H1 (cell line): Measurements from ENCODE around the gene POLDIP3. TPM values are rescaled to one million over a fixed set of nuclear protein-coding genes. Genes with fewer than 3 reads are reported as not detected.
A peak's percentile ranks its signal among the peaks of the same experiment; 100 is the strongest.

ENCODE experiments used
- ATF2 ChIP-seq: IDR thresholded peaks from 2 replicates; pipeline ENCODE4 v1.6.1; 2012; ENCODE audit warnings: low read length, inconsistent platforms
- BACH1 ChIP-seq: IDR thresholded peaks from 2 replicates; pipeline ENCODE4 v1.6.1; 2012; ENCODE audit warnings: low read length, improper control_type of control experiment
- BCL11A ChIP-seq, 2 experiments: IDR thresholded peaks; one replicate each; pipeline ENCODE4 v1.6.1; 2011; ENCODE audit warnings: low read depth in 2 of 2, low read length in 2 of 2, mild to moderate bottlenecking in 2 of 2
- BRCA1 ChIP-seq: IDR thresholded peaks from 2 replicates; pipeline ENCODE4 v1.6.1; 2012; ENCODE audit warnings: low read depth, low read length, improper control_type of control experiment
- CREB1 ChIP-seq: IDR thresholded peaks from 2 replicates; pipeline ENCODE4 v1.6.1; 2012; ENCODE audit warnings: inconsistent platforms
- EP300 ChIP-seq, 2 experiments: IDR thresholded peaks; 1 replicate in 1 of 2; 2 replicates in 1 of 2; pipeline ENCODE4 v1.6.1; 2011 to 2012; ENCODE audit warnings: low read depth in 2 of 2, low read length in 2 of 2, mild to moderate bottlenecking in 2 of 2, borderline replicate concordance in 1 of 2, inconsistent platforms in 1 of 2, moderate library complexity in 1 of 2
- FOSL1 ChIP-seq: IDR thresholded peaks from 2 replicates; pipeline ENCODE4 v1.6.1; 2011; ENCODE audit warnings: mild to moderate bottlenecking, low read depth, low read length, moderate library complexity; ENCODE audit not compliant: insufficient read depth
- HDAC2 ChIP-seq, 2 experiments: fragments of 300-600 bp in 1 of 2; sonication (generic) in 1 of 2; IDR thresholded peaks; 2 replicates each; pipeline ENCODE4 v1.6.1; 2011 to 2012; ENCODE audit warnings: low read depth in 2 of 2, low read length in 2 of 2, mild to moderate bottlenecking in 2 of 2, moderate library complexity in 2 of 2, borderline replicate concordance in 1 of 2, inconsistent platforms in 1 of 2
- JUND ChIP-seq: IDR thresholded peaks from 2 replicates; pipeline ENCODE4 v1.6.1; 2011; ENCODE audit warnings: mild to moderate bottlenecking, improper control_type of control experiment, low read length
- KDM1A ChIP-seq: fragments of 200-600, 300-600 bp; sonication (generic); IDR thresholded peaks from 2 replicates; pipeline ENCODE4 v1.7.1; 2016; ENCODE audit warnings: mild to moderate bottlenecking, low read length, borderline replicate concordance
- NRF1 ChIP-seq: IDR thresholded peaks from 2 replicates; pipeline ENCODE4 v1.6.1; 2011; ENCODE audit warnings: mild to moderate bottlenecking, low read depth, low read length, improper control_type of control experiment
- POLR2A ChIP-seq, 2 experiments: IDR thresholded peaks; 1 replicate in 1 of 2; 2 replicates in 1 of 2; pipeline ENCODE4 v1.6.1; 2011; ENCODE audit warnings: low read depth in 2 of 2, low read length in 2 of 2, mild to moderate bottlenecking in 2 of 2; ENCODE audit errors: control extremely low read depth in 1 of 2
- POLR2AphosphoS5 ChIP-seq: IDR thresholded peaks from 2 replicates; pipeline ENCODE4 v1.6.1; 2011; ENCODE audit warnings: low read depth, low read length
- RAD21 ChIP-seq, 2 experiments: IDR thresholded peaks in 1 of 2; conservative IDR thresholded peaks in 1 of 2; 2 replicates each; pipeline ENCODE4 v1.6.1; 2011; ENCODE audit warnings: low read depth in 2 of 2, low read length in 2 of 2, improper control_type of control experiment in 1 of 2, inconsistent platforms in 1 of 2, mild to moderate bottlenecking in 1 of 2, moderate library complexity in 1 of 2
- RNF2 ChIP-seq: fragments of 200-900, 300-1000 bp; sonication (generic); IDR thresholded peaks from 2 replicates; pipeline ENCODE4 v1.7.1; 2016; ENCODE audit warnings: borderline replicate concordance, low read depth, mild to moderate bottlenecking, antibody characterized with exemption, low read length; ENCODE audit not compliant: poor library complexity, severe bottlenecking; ENCODE audit errors: missing control alignments
- SIX5 ChIP-seq: IDR thresholded peaks from 2 replicates; pipeline ENCODE4 v1.6.1; 2011; ENCODE audit warnings: mild to moderate bottlenecking, low read depth, low read length
- SRF ChIP-seq: IDR thresholded peaks from 2 replicates; pipeline ENCODE4 v1.6.1; 2011; ENCODE audit warnings: mild to moderate bottlenecking, low read depth, low read length, moderate library complexity
- TAF1 ChIP-seq: IDR thresholded peaks from 2 replicates; pipeline ENCODE4 v1.6.1; 2011; ENCODE audit warnings: mild to moderate bottlenecking, low read depth, low read length
- TBP ChIP-seq: IDR thresholded peaks from 2 replicates; pipeline ENCODE4 v1.6.1; 2011; ENCODE audit warnings: low read depth, low read length, improper control_type of control experiment
- TCF12 ChIP-seq: IDR thresholded peaks from 2 replicates; pipeline ENCODE4 v1.6.1; 2011; ENCODE audit warnings: low read depth, mild to moderate bottlenecking, low read length
- YY1 ChIP-seq: IDR thresholded peaks from 2 replicates; pipeline ENCODE4 v1.6.1; 2011; ENCODE audit warnings: low read depth, mild to moderate bottlenecking, low read length
- ZNF274 ChIP-seq: IDR thresholded peaks from 2 replicates; pipeline ENCODE4 v1.7.0; 2012; ENCODE audit warnings: low read length, borderline replicate concordance; ENCODE audit errors: extremely low read depth
- polyA plus RNA-seq, 7 experiments: library from polyadenylated mRNA; depleted of rRNA in 3 of 7; stranded (reverse) in 5 of 7; unstranded in 2 of 7; fragments of >200 nt in 5 of 7; fragments of 200-250 nt in 2 of 7; gene quantifications; 1 replicate in 5 of 7; 2 replicates in 1 of 7; 4 replicates in 1 of 7; pipeline versions ENCODE4 v1.2.1 to v1.2.3, GENCODE V29; 2011 to 2013; ENCODE audit warnings: missing spikeins in 2 of 7, mixed read lengths in 2 of 7
- total RNA-seq: library from RNA; stranded (reverse); fragmentation: NEBNext Ultra II Directional; extraction: Animal tissue kit (Norgen Biotek cat#: 25700); gene quantifications from 2 replicates; pipeline ENCODE4 v1.2.1, GENCODE V29; 2021

The POLDIP3 gene
- total and polyA plus RNA-seq, 2 of the 8 experiments (the other 6 are each of a cell fraction or from before 2014, with no cell fraction given): 43.5 to 84.6 TPM

GRCh38 chr22:42649246-42650099, 34.8 kb upstream of the POLDIP3 start, which contains the start of gene CYB5R3 (continued):
- TF ChIP-seq TAF1: peak; percentile 95
- TF ChIP-seq BACH1: no peak
- no peak for TF ChIP-seq TCF12
- TF ChIP-seq BCL11A (IDR thresholded peaks at IDR 0.05; ENCODE audit: low read depth in 2 of 2, low read length in 2 of 2): no peak
- peak; percentile 70; the same call in 1 of the 2 replicates for TF ChIP-seq POLR2AphosphoS5
- TF ChIP-seq EP300 (IDR thresholded peaks at IDR 0.05; ENCODE audit: borderline replicate concordance in 1 of 2, low read depth in 2 of 2, low read length in 2 of 2): 0 out of 3 replicates have a peak, but pooled peaks of 1 of the 2 experiments have one; percentile 16
- TF ChIP-seq SIX5: no peak
- TF ChIP-seq CREB1: peak; percentile 91
- no peak for TF ChIP-seq RAD21 (IDR thresholded peaks at IDR 0.05 in 1 of 2, conservative IDR thresholded peaks at IDR 0.05 in 1 of 2; ENCODE audit: low read depth in 2 of 2, low read length in 2 of 2)
- TF ChIP-seq HDAC2 (IDR thresholded peaks at IDR 0.05; ENCODE audit: borderline replicate concordance in 1 of 2, low read depth in 2 of 2, low read length in 2 of 2): no peak
- no peak for TF ChIP-seq ZNF274
- TF ChIP-seq FOSL1: no peak
- TF ChIP-seq ATF2: no peak
- TF ChIP-seq POLR2A (IDR thresholded peaks at IDR 0.05; ENCODE audit: control extremely low read depth in 1 of 2, low read depth in 2 of 2, low read length in 2 of 2): peak in 1 of 2 experiments; percentile 77; a peak in 2 of 3 replicates
- no peak for TF ChIP-seq SRF
- peak; percentile 96 for TF ChIP-seq YY1
- peak; percentile 75; the same call in 1 of the 2 replicates for TF ChIP-seq KDM1A
- no peak for TF ChIP-seq JUND
- no peak for TF ChIP-seq RNF2
- TF ChIP-seq NRF1: no peak
- peak; percentile 82; the same call in 1 of the 2 replicates for TF ChIP-seq TBP
- TF ChIP-seq BRCA1: no peak
